ENCODE data around the gene FER. TPM values are rescaled to one million over a fixed set of nuclear protein-coding genes. Genes with fewer than 3 reads are reported as not detected.
A peak's percentile ranks its signal among the peaks of the same experiment; 100 is the strongest.

FER gene
- total and polyA plus RNA-seq, 2 of the 8 experiments (the other 6 are each of a cell fraction or from before 2014, with no cell fraction given) = 1.3 to 15.8 TPM

GRCh38 chr5:108919591-108920326 is 172.1 kb downstream of the FER start:
- no peak for FAIRE-seq

More at GRCh38 chr5:108919591-108920326, 172.1 kb downstream of the FER start:
- peak in 1 of 3 experiments; percentile 1; a peak in 1 of 4 replicates for TF ChIP-seq CTCF (IDR thresholded peaks at IDR 0.05; ENCODE audit: control extremely low read depth in 1 of 3, insufficient read depth in 1 of 3, low read depth in 1 of 3, low read length in 3 of 3)
- no peak for TF ChIP-seq ATF2 (IDR thresholded peaks at IDR 0.05; ENCODE audit: low read length)
- no peak for TF ChIP-seq CTBP2 (IDR thresholded peaks at IDR 0.05; ENCODE audit: borderline replicate concordance, insufficient read depth, insufficient read length, low read length)
- peak in 1 of 2 experiments; percentile 13; a peak in 1 of 4 replicates for TF ChIP-seq RAD21 (IDR thresholded peaks at IDR 0.05 in 1 of 2, conservative IDR thresholded peaks at IDR 0.05 in 1 of 2; ENCODE audit: low read depth in 2 of 2, low read length in 2 of 2)
- Histone ChIP-seq H3K36me3 (ENCODE audit: control insufficient read depth in 2 of 4, insufficient read depth in 4 of 4, low read length in 3 of 4) (no peaks in the 10 kb centered on the region), H3K4ac (replicated peaks; ENCODE audit: insufficient read length, low read depth, low read length) (no peak overlapping the region), H3K23me2 (ENCODE audit: low read depth, low read length) (no peaks in the 10 kb centered on the region), H3K14ac (ENCODE audit: insufficient read length) (no peak overlapping the region), H3K18ac (ENCODE audit: extremely low read depth, low read length) (no peak overlapping the region), H4K8ac (ENCODE audit: extremely low read depth, insufficient read depth, low read length) (no peak overlapping the region), H2BK5ac (ENCODE audit: low read depth, low read length) (no peak overlapping the region), H2BK20ac (ENCODE audit: low read length) (no peak overlapping the region), H3K23ac (ENCODE audit: insufficient read length) (no peak overlapping the region), H2AFZ (ENCODE audit: low read length) (no peak overlapping the region), H4K91ac (replicated peaks; ENCODE audit: insufficient read length, low read length) (no peak overlapping the region), H3K56ac (replicated peaks; ENCODE audit: insufficient read length, low read depth, low read length) (no peak overlapping the region), H3K79me1 (ENCODE audit: low read depth, low read length) (no peaks in the 10 kb centered on the region), H2BK15ac (ENCODE audit: low read length) (no peak overlapping the region), H2AK5ac (ENCODE audit: low read depth, low read length) (no peak overlapping the region), H2BK12ac (ENCODE audit: low read depth, low read length) (no peak overlapping the region), H3K4me2 (ENCODE audit: insufficient read depth in 1 of 2, low read depth in 2 of 2, low read length in 2 of 2) (no peak overlapping the region), H3K4me3 (ENCODE audit: extremely low read depth in 1 of 4, insufficient read depth in 2 of 4, low read depth in 3 of 4, low read length in 4 of 4) (no peak overlapping the region), H4K20me1 (replicated peaks in 1 of 2; ENCODE audit: control insufficient read depth in 1 of 2, insufficient read depth in 2 of 2, low read length in 2 of 2) (no peaks in the 10 kb centered on the region), H3K27ac (ENCODE audit: low read depth, low read length) (no peak overlapping the region), H4K5ac (ENCODE audit: insufficient read length, low read depth, low read length) (no peak overlapping the region), H3K4me1 (replicated peaks in 1 of 4; ENCODE audit: control insufficient read depth in 3 of 4, insufficient read depth in 4 of 4, low read length in 3 of 4) (no peaks in the 10 kb centered on the region), H3K9ac (replicated peaks in 1 of 4; ENCODE audit: extremely low read depth in 1 of 4, low read depth in 3 of 4, low read length in 3 of 4) (no peak overlapping the region), H3K79me2 (ENCODE audit: control insufficient read depth in 1 of 2, insufficient read depth in 2 of 2, low read length in 2 of 2) (no peaks in the 10 kb centered on the region), H3K9me3 (ENCODE audit: insufficient read depth in 2 of 2, low read depth in 1 of 2, low read length in 1 of 2) (no peaks in the 10 kb centered on the region), H2BK120ac (replicated peaks; ENCODE audit: low read depth, low read length) (no peak overlapping the region), H3K27me3 (replicated peaks in 1 of 4; ENCODE audit: control insufficient read depth in 3 of 4, extremely low read depth in 1 of 4, insufficient read depth in 3 of 4, low read length in 3 of 4) (no peaks in the 10 kb centered on the region)
- ChIA-PET CTCF (ENCODE audit: partially characterized antibody) (interaction anchor here (0.7 to 1.7 kb wide), 3 partner anchors 148 to 505 kb away, joined by 3 to 4 read pairs (median 3); no protein-coding TSS in a partner anchor), POLR2A (ENCODE audit: partially characterized antibody) (interaction anchor here (0.6 to 1.0 kb wide), 2 partner anchors 150 to 239 kb away, joined by 3 read pairs; no protein-coding TSS in a partner anchor)
- 85% methylated on average over 2 of the region's 2 CpGs; no CpG with 5 or more reads in 1 of the 2 experiments for WGBS, 2 experiments (ENCODE audit: extremely low coverage in 1 of 2, insufficient coverage in 1 of 2, insufficient read length in 1 of 2, insufficient replicate concordance in 2 of 2, low coverage in 1 of 2, low lambda C conversion rate in 2 of 2, missing lambda C conversion rate in 1 of 2)
- DNase-seq (ENCODE audit: low read depth in 1 of 2, low spot score in 2 of 2) = no peak
